ENCODE results near the gene MAPK10. TPM values are rescaled to one million over a fixed set of nuclear protein-coding genes. Genes with fewer than 3 reads are reported as not detected.

The MAPK10 gene
- total and polyA plus RNA-seq, 4 donors = 93.5 to 202 (median 106) TPM

DNA sequence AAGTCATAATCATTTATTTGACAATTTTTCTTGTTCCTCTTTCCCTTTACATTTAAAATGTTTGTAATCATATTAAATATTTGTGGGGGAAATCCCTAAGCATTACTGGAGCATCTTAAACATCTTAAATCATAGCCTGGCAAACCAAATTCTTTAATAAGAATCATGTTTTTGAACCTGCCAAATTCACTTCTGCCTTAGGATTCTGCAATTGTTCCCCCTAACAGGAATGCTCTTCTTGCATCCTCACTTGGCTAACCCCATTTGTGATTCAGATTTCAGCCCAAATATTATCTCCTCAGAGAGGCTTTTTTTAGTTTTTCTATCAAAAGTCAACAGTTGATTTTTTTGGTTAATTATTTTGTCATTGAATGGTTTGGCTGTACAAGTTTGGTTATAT lies 241.1 kb downstream of the MAPK10 start:
- DNase-seq (ENCODE audit: low read depth in 4 of 6, low spot score in 6 of 6) = no peak
- Histone ChIP-seq H3K4me3 (ENCODE audit: low read depth, low read length) (no peak overlapping the region), H3K9me3 (ENCODE audit: control insufficient read depth, insufficient read depth, low read length) (no peaks in the 10 kb centered on the region), H3K27ac (ENCODE audit: low read depth, low read length) (no peak overlapping the region), H3K27me3 (ENCODE audit: control insufficient read depth, insufficient read depth, low read length) (no peaks in the 10 kb centered on the region), H3K4me1 (ENCODE audit: control insufficient read depth, insufficient read depth, low read length) (no peaks in the 10 kb centered on the region), H3K36me3 (ENCODE audit: control insufficient read depth, insufficient read depth, low read length) (no peaks in the 10 kb centered on the region)

DNA sequence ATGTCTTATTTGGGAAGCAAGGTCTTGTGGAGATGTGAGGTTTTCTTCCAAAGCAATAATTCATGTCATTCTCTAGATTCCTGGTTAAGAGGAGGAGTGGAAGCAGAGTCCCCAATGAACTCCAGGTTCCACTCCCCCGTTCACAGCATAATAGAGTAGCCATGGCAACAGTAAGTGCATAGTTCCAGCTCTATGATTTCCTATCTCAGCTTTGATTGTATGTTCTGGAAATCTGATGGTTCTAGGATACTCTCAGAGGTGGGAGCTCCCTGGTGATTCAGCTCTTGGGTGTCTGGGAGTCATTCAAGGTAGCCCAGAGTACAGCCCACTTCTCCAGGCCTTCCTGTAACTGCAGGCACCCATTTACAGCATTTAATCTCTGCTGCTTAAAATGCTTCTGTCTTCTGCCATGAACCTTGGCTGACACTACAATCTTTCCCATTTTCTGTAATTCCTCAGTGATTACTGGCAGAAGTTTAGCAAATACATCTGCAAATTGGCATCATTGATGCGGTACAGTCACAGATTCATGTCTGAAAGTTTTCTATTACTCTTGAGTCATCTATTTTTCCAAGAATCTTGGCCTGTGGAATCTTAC lies 242.0 kb downstream of the MAPK10 start:
- H3K36me3 ChIP-seq (ENCODE audit: control insufficient read depth, insufficient read depth, low read length) = no peaks in the 10 kb centered on the region
- no peaks in the 10 kb centered on the region for H3K9me3 ChIP-seq (ENCODE audit: control insufficient read depth, insufficient read depth, low read length)
- H3K4me3 ChIP-seq (ENCODE audit: low read depth, low read length) = no peak overlapping the region
- H3K4me1 ChIP-seq (ENCODE audit: control insufficient read depth, insufficient read depth, low read length) = no peaks in the 10 kb centered on the region
- H3K27ac ChIP-seq (ENCODE audit: low read depth, low read length) = no peak overlapping the region
- H3K27me3 ChIP-seq (ENCODE audit: control insufficient read depth, insufficient read depth, low read length) = no peaks in the 10 kb centered on the region
- peak in 1 of 6 donors; percentile 35 for DNase-seq (ENCODE audit: low read depth in 4 of 6, low spot score in 6 of 6)
- WGBS (ENCODE audit: insufficient coverage) = no CpG with 5 or more reads among the region's 2 CpGs

GRCh38 chr4:86114563-86114962 lies 245.3 kb downstream of the MAPK10 start:
- WGBS (ENCODE audit: insufficient coverage) = 100% methylated on average over 2 of the region's 2 CpGs
- H3K27ac ChIP-seq (ENCODE audit: low read depth, low read length) = no peak overlapping the region
- H3K9me3 ChIP-seq (ENCODE audit: control insufficient read depth, insufficient read depth, low read length) = peaks cover 4% of the 10 kb centered on the region
- H3K4me3 ChIP-seq (ENCODE audit: low read depth, low read length) = no peak overlapping the region
- H3K4me1 ChIP-seq (ENCODE audit: control insufficient read depth, insufficient read depth, low read length) = no peaks in the 10 kb centered on the region
- DNase-seq (ENCODE audit: low read depth in 4 of 6, low spot score in 6 of 6) = no peak
- H3K36me3 ChIP-seq (ENCODE audit: control insufficient read depth, insufficient read depth, low read length) = no peaks in the 10 kb centered on the region
- no peaks in the 10 kb centered on the region for H3K27me3 ChIP-seq (ENCODE audit: control insufficient read depth, insufficient read depth, low read length)

- H3K36me3 ChIP-seq (ENCODE audit: control insufficient read depth, insufficient read depth, low read length) = no peaks in the 10 kb centered on the region
- peaks cover 4% of the 10 kb centered on the region for H3K9me3 ChIP-seq (ENCODE audit: control insufficient read depth, insufficient read depth, low read length)
- H3K27me3 ChIP-seq (ENCODE audit: control insufficient read depth, insufficient read depth, low read length) = no peaks in the 10 kb centered on the region
- no peak overlapping the region for H3K4me3 ChIP-seq (ENCODE audit: low read depth, low read length)
- WGBS (ENCODE audit: insufficient coverage) = 86% methylated on average over 1 of the region's 2 CpGs
- H3K27ac ChIP-seq (ENCODE audit: low read depth, low read length) = no peak overlapping the region
- no peak for DNase-seq (ENCODE audit: low read depth in 4 of 6, low spot score in 6 of 6)
- H3K4me1 ChIP-seq (ENCODE audit: control insufficient read depth, insufficient read depth, low read length) = no peaks in the 10 kb centered on the region
These were observed 251.0 kb downstream of the MAPK10 start for GRCh38 chr4:86108834-86109233.

- Histone ChIP-seq H3K27ac (ENCODE audit: low read depth, low read length) (no peak overlapping the region), H3K4me1 (ENCODE audit: control insufficient read depth, insufficient read depth, low read length) (no peaks in the 10 kb centered on the region), H3K9me3 (ENCODE audit: control insufficient read depth, insufficient read depth, low read length) (peaks cover 4% of the 10 kb centered on the region), H3K4me3 (ENCODE audit: low read depth, low read length) (no peak overlapping the region), H3K27me3 (ENCODE audit: control insufficient read depth, insufficient read depth, low read length) (no peaks in the 10 kb centered on the region), H3K36me3 (ENCODE audit: control insufficient read depth, insufficient read depth, low read length) (no peaks in the 10 kb centered on the region)
- DNase-seq (ENCODE audit: low read depth in 4 of 6, low spot score in 6 of 6) = no peak
- no CpG with 5 or more reads among the region's 1 CpG for WGBS (ENCODE audit: insufficient coverage)
These were observed 251.7 kb downstream of the MAPK10 start for GRCh38 chr4:86108137-86108536.

DNA sequence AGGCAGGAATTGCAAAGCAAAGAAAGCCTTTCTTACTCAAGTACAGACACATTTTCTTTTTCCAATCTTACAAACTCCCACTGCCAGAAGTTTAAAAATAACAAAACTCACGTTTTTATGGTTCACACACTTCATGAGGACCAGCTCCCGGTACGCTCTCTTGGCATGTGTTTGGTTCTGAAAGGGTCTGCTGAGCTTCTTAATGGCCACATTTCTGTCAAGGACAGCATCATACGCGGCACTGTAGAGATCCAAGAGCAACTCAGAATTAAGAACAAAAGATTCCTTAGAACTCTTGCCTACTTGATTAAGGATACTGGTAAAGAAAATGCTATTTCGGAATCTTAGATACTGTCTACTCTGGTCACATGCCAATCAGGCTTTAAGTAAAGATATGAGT lies 252.7 kb downstream of the MAPK10 start:
- DNase-seq (ENCODE audit: low read depth in 4 of 6, low spot score in 6 of 6) = no peak
- 81% methylated on average over 3 of the region's 6 CpGs for WGBS (ENCODE audit: insufficient coverage)

GRCh38 chr4:86106475-86106874 lies 253.4 kb downstream of the MAPK10 start:
- Histone ChIP-seq H3K36me3 (ENCODE audit: control insufficient read depth, insufficient read depth, low read length) (peaks cover 3% of the 10 kb centered on the region), H3K27me3 (ENCODE audit: control insufficient read depth, insufficient read depth, low read length) (no peaks in the 10 kb centered on the region), H3K4me1 (ENCODE audit: control insufficient read depth, insufficient read depth, low read length) (no peaks in the 10 kb centered on the region), H3K9me3 (ENCODE audit: control insufficient read depth, insufficient read depth, low read length) (peaks cover 4% of the 10 kb centered on the region), H3K27ac (ENCODE audit: low read depth, low read length) (no peak overlapping the region), H3K4me3 (ENCODE audit: low read depth, low read length) (no peak overlapping the region)
- DNase-seq (ENCODE audit: low read depth in 4 of 6, low spot score in 6 of 6) = no peak
- 100% methylated on average over 1 of the region's 2 CpGs for WGBS (ENCODE audit: insufficient coverage)

More for the DNA sequence above, 252.7 kb downstream of the MAPK10 start:
- H3K9me3 ChIP-seq (ENCODE audit: control insufficient read depth, insufficient read depth, low read length) = peaks cover 4% of the 10 kb centered on the region
- no peaks in the 10 kb centered on the region for H3K27me3 ChIP-seq (ENCODE audit: control insufficient read depth, insufficient read depth, low read length)
- H3K4me3 ChIP-seq (ENCODE audit: low read depth, low read length) = no peak overlapping the region
- no peak overlapping the region for H3K27ac ChIP-seq (ENCODE audit: low read depth, low read length)
- H3K4me1 ChIP-seq (ENCODE audit: control insufficient read depth, insufficient read depth, low read length) = no peaks in the 10 kb centered on the region
- peaks cover 3% of the 10 kb centered on the region for H3K36me3 ChIP-seq (ENCODE audit: control insufficient read depth, insufficient read depth, low read length)

GRCh38 chr4:86101841-86102240 lies 258.0 kb downstream of the MAPK10 start:
- Histone ChIP-seq H3K4me3 (ENCODE audit: low read depth, low read length) (no peak overlapping the region), H3K9me3 (ENCODE audit: control insufficient read depth, insufficient read depth, low read length) (no peaks in the 10 kb centered on the region), H3K36me3 (ENCODE audit: control insufficient read depth, insufficient read depth, low read length) (peaks cover 3% of the 10 kb centered on the region), H3K27me3 (ENCODE audit: control insufficient read depth, insufficient read depth, low read length) (no peaks in the 10 kb centered on the region), H3K4me1 (ENCODE audit: control insufficient read depth, insufficient read depth, low read length) (no peaks in the 10 kb centered on the region), H3K27ac (ENCODE audit: low read depth, low read length) (no peak overlapping the region)
- 100% methylated on average over 1 of the region's 2 CpGs for WGBS (ENCODE audit: insufficient coverage)
- no peak for DNase-seq (ENCODE audit: low read depth in 4 of 6, low spot score in 6 of 6)

DNA sequence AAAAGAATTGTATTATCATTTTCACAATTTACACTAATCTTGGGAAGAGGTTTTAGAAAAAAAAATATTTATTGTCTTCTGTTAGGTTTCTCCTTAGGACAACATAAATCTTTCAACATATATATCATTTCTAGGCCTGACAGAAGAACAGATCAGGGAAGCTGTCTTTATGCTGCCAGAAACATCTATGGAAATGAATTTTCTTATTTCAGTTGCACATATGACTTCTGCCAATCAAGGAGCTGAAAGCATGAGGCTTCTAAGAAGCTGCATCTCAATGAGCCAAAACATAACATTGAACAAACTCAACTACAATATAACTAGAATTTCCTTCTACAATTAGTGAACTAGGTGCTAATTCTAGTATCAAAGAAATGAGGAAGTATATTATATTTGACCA lies 258.4 kb downstream of the MAPK10 start:
- no peaks in the 10 kb centered on the region for H3K27me3 ChIP-seq (ENCODE audit: control insufficient read depth, insufficient read depth, low read length)
- H3K36me3 ChIP-seq (ENCODE audit: control insufficient read depth, insufficient read depth, low read length) = peaks cover 3% of the 10 kb centered on the region
- H3K27ac ChIP-seq (ENCODE audit: low read depth, low read length) = no peak overlapping the region
- no peaks in the 10 kb centered on the region for H3K9me3 ChIP-seq (ENCODE audit: control insufficient read depth, insufficient read depth, low read length)
- H3K4me1 ChIP-seq (ENCODE audit: control insufficient read depth, insufficient read depth, low read length) = no peaks in the 10 kb centered on the region
- DNase-seq (ENCODE audit: low read depth in 4 of 6, low spot score in 6 of 6) = peak in 1 of 6 donors; percentile 43
- no peak overlapping the region for H3K4me3 ChIP-seq (ENCODE audit: low read depth, low read length)

DNA sequence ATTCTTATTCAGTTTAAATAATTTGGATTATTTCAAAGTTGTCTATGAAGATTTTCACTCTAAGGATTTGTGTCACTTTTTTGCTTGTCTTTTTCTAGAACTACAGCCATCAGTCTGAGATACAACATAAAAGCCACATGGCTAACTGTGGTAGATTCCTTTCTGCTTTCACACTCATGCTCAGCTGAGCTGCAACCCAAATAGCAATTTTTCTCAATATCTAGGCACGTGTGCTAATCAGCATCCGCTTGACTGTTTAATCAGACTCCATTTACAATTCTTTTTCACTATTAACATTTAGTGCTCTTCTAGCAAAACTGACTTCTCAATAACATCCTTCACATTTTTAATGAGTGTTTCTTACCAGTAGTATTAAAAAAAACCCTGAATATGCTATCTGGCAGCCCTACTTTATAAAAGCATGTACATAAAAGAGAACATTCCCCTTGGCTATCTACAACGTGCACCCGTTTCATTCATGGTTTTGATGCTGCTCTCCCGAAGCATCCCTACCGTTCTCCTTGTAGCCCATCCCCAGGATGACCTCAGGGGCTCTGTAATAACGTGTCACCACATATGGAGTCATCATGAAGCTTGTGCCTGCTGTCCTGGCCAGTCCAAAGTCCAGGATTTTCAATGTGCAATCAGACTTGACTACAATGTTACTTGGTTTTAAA lies 259.2 kb downstream of the MAPK10 start:
- peak in 1 of 6 donors; percentile 19 for DNase-seq (ENCODE audit: low read depth in 4 of 6, low spot score in 6 of 6)
- no peak overlapping the region for H3K4me3 ChIP-seq (ENCODE audit: low read depth, low read length)
- no peaks in the 10 kb centered on the region for H3K27me3 ChIP-seq (ENCODE audit: control insufficient read depth, insufficient read depth, low read length)
- no peaks in the 10 kb centered on the region for H3K4me1 ChIP-seq (ENCODE audit: control insufficient read depth, insufficient read depth, low read length)
- H3K36me3 ChIP-seq (ENCODE audit: control insufficient read depth, insufficient read depth, low read length) = peaks cover 3% of the 10 kb centered on the region
- no peaks in the 10 kb centered on the region for H3K9me3 ChIP-seq (ENCODE audit: control insufficient read depth, insufficient read depth, low read length)
- no peak overlapping the region for H3K27ac ChIP-seq (ENCODE audit: low read depth, low read length)
- 86% methylated on average over 7 of the region's 7 CpGs for WGBS (ENCODE audit: insufficient coverage)

Measured in spinal cord (tissue), 10 donors.